Mesodermal cell (in vitro differentiated cells): ENCODE measurements around the gene LITAFD.

ENCODE experiments used
- H3K27ac ChIP-seq: 2 replicates; pipeline ENCODE4 v1.7.0; 2013; ENCODE audit warnings: mild to moderate bottlenecking, low read depth, low read length, moderate library complexity; ENCODE audit not compliant: severe bottlenecking
- H3K36me3 ChIP-seq: 2 replicates; pipeline ENCODE4 v1.7.1; 2013; ENCODE audit warnings: mild to moderate bottlenecking, low read length, moderate library complexity; ENCODE audit not compliant: control insufficient read depth, insufficient read depth
- H3K4me1 ChIP-seq: one replicate; pipeline ENCODE4 v1.7.1; 2013; ENCODE audit warnings: mild to moderate bottlenecking, low read length; ENCODE audit not compliant: insufficient read depth, control insufficient read depth, poor library complexity, severe bottlenecking
- H3K4me3 ChIP-seq: 2 replicates; pipeline ENCODE4 v1.7.0; 2013; ENCODE audit warnings: low read length, control low read depth, mild to moderate bottlenecking; ENCODE audit not compliant: insufficient read depth, poor library complexity, severe bottlenecking; ENCODE audit errors: extremely low read depth
- H3K9me3 ChIP-seq: 2 replicates; pipeline ENCODE4 v1.7.1; 2013; ENCODE audit warnings: mild to moderate bottlenecking, low read length, moderate library complexity; ENCODE audit not compliant: control insufficient read depth
- WGBS, 2 experiments: methylation state at CpG; one replicate each; pipeline ENCODE4 v1.1.5; 2013; ENCODE audit warnings: missing lambda C conversion rate in 2 of 2; ENCODE audit not compliant: insufficient coverage in 2 of 2; 5-methylcytosine and 5-hydroxymethylcytosine counted together

The LITAFD gene

DNA sequence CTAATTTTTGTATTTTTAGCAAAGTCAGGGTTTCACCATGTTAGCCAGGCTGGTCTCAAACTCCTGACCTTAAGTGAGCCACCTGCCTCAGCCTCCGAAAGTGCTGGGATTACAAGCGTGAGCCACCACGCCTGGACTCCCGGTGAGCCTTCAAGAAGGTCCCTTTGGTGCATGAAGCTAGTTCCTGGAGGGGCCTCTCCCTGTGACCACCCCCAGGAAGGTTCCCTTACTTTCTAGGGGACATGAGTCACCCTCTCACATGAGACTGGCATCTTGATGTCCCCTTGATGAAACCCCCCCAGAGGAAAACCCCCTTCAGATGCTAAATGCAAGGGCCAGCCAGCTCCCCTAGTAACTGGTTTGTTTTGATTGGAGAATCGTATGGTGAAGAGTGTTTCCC lies 26.2 kb upstream of the LITAFD start:
- peaks cover 82% of the 10 kb centered on the region for H3K36me3 ChIP-seq
- 72 to 97% methylated on average over 3 to 4 of the region's 5 CpGs for WGBS, 2 experiments
- H3K27ac ChIP-seq, result no peak overlapping the region
- peaks cover 9% of the 10 kb centered on the region for H3K4me1 ChIP-seq
- no peaks in the 10 kb centered on the region for H3K9me3 ChIP-seq
- no peak overlapping the region for H3K4me3 ChIP-seq

DNA sequence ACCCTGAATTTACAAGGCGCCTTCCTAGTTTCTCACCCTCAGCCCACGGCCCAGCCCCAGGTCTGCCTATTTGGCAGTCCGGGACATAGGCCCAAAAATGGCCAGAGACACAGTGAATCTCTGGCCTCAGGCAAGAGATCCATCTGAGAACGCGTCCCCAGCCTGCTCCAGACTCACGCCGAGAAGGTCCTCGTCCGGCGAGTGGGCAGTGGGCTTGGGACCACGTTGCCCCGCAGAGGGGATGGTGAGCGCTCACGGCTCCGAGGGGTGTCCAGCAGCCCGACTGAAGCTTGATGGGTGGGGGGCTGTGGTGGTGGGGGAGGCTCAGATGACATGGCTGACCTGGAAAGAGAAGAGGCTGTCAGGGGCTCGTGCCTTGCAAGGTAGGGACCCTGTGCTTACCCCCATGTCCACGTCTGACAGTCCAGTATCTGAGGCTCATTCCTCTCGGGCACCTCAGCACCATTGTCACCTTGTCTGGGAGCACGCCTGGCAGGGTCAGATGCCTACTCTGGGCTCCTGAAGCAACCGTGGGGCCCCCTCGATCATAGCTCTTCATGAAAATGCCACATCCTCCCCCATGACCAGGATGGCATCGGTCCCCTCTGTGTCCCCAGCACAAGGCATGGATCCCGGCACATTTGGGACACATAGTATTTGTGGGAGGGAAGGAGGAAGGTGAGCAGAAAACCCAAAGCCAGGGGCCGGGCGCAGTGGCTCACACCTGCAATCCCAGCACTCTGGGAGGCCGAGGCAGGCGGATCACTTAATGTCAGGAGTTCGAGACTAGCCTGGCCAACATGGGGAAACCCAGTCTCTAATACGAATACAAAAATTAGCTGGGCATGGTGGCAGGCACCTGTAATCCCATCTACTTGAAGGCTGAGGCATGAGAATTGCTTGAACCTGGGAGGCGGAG lies 22.9 kb upstream of the LITAFD start:
- WGBS, 2 experiments, result 96 to 97% methylated on average over 28 to 29 of the region's 31 CpGs
- Histone ChIP-seq H3K4me3 (no peak overlapping the region), H3K4me1 (peaks cover 24% of the 10 kb centered on the region), H3K27ac (no peak overlapping the region), H3K36me3 (peaks cover 62% of the 10 kb centered on the region), H3K9me3 (no peaks in the 10 kb centered on the region)

DNA sequence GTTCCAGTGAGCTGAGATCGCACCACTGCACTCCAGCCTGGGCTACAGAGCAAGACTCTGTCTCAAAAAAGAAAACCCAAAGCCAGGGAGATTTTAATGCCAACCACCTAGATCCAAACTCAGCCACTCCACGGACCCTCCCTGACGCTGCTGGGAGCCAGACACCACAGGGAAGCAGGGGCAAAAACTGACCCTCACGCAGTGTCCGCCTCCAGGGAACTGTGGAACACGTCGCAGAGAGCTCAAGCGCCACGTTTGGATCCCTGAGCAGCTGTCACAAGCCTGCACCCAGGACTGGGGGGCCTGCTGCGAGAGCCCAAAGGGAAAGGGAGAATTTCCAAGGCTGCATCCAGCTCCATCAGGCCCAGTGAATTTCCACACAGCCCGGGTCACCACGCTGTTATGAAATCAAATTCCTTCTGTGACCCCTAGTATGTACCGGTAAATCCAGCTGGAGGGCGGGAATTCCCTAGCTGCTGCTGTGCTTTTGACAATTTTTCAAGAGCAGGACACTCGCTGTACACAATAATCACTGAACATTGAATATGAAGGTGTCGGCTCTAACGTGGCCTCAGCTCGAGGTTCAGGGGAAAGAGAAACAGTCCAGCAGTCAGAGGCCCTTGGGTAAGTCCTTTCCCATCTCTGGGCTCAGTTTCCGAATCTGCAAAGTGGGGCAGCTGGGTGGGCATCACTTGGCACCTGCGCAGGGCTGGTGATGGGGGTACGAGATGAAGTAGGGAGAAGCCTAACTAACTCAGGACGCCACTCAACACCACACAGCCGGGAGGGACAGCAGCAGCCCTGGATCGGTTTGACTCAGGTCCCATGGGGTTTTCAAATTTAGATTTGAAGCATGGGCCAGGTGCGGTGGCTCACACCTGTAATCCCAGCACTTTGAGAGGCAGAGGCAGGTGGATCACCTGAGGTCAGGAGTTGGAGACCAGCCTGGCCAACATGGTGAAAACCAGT lies 22.0 kb upstream of the LITAFD start:
- Histone ChIP-seq H3K36me3 (peaks cover 54% of the 10 kb centered on the region), H3K4me1 (peaks cover 33% of the 10 kb centered on the region), H3K4me3 (no peak overlapping the region), H3K9me3 (no peaks in the 10 kb centered on the region), H3K27ac (no peak overlapping the region)
- 86 to 90% methylated on average over 19 to 25 of the region's 25 CpGs for WGBS, 2 experiments

DNA sequence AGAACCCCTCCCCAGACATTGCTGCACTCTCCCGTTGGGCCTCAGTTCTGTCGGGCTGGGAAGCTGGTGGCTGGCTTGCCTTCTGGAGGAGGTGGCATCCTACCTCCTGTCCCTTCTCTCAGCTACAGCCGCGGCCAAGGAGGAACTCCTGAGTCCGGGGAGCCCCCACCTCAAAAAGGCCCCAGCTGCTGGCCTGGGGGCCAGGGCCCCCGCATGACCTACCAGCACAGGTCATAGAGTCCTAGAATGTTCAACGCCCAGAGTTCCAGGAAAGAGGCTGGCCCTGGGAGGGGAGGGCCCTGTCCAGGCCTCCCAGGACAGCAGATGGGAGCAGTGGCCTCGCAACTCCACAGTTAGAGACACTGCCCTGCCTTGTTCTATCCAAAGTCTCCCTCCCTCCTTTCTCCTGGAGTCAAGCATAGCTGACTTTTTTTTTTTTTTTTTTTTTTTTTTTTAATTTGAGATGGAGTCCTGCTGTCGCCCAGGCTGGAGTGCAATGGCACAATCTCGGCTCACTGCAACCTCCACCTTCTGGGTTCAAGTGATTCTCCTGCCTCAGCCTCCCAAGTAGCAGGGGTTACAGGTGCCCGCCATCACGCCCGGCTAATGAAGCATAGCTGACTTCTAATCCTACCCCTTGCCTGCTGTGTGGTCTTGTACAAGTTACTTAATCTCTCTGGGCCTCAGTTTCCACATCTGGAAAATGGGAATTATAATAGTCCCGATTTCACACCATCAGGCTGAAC lies 20.4 kb upstream of the LITAFD start:
- peaks cover 36% of the 10 kb centered on the region for H3K4me1 ChIP-seq
- H3K36me3 ChIP-seq, result peaks cover 41% of the 10 kb centered on the region
- no peaks in the 10 kb centered on the region for H3K9me3 ChIP-seq
- H3K27ac ChIP-seq, result no peak overlapping the region
- H3K4me3 ChIP-seq, result no peak overlapping the region
- WGBS, 2 experiments, result 95 to 96% methylated on average over 7 to 8 of the region's 14 CpGs

DNA sequence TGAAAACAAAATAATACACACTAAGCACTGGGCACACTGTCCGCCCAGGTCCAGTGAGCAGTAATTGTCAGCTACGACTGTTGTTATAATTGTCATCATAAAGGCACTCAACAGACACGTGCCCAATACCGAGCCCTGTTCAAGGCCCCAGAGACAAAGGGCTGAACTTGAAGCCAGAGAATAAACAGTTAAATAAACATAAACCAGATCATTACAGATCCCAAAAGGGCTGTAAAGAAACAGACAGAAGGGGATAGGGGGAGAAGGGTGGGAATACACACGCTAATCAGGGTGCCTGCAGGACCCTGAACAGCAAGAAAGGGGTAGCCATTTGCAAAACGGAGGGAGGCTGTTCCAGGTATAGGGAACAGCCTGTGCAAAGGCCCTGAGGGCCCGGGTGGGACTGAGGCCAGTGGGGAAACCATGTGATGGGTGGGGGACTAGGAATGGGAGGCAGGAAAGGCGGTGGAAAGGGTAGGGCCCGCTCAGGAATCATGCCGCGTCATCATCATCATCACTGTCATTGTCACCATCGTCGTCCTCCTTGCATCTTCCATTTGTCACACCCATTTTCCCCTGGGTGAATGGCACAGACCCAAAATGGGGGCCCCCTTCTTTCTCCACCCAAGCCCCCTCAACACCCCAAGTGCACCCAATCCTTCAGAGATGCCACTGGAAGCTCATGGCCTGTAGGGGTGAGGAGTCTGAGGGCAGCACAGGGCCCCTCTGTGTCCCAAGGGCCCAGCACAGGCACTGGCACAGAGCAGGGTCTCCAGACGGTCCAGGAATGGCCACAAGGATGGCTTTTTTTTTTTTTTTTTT lies 19.6 kb upstream of the LITAFD start:
- H3K36me3 ChIP-seq, result peaks cover 38% of the 10 kb centered on the region
- H3K27ac ChIP-seq, result no peak overlapping the region
- H3K4me1 ChIP-seq, result peaks cover 34% of the 10 kb centered on the region
- no peaks in the 10 kb centered on the region for H3K9me3 ChIP-seq
- H3K4me3 ChIP-seq, result no peak overlapping the region
- WGBS, 2 experiments, result 82 to 86% methylated on average over 9 to 10 of the region's 14 CpGs

DNA sequence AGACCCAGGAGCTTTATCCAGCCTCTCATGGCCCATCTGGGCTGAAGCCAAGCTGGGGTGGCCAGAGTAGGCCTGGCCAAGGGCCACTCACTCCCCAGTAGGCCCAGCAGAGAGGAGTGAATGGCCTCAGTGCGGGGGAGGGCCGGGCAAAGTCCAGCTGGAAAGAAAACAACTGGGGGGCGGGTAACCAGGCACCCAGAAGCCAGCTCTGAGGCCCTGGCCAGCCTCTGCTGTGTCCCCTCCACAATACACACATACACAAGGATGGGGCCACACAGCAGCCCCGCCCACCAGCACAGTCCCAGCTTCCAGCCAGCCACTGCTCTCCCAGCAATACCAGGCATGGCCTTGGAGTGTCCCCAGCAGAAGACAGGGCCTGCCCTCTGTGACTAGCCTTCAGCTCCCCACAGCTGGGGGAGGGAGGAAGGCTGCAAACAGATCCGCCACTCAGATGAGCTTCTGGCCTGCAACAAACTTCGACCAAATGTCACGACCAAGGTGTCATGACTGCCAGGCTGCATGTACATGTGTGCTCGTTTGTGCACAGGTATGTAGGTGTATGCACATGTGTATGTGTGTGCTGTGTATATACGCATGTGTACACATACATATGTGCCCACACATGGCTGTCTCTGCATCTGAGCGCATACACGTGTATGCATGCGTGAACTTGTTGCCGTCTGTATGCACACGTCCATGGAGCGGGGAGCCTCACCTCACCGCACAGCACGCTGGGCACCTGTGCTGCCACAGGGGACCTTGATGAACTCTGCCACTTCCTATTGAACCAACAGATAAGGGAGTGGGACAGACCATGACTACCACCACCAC lies 18.3 kb upstream of the LITAFD start:
- Histone ChIP-seq H3K27ac (peak overlapping the region; percentile 50), H3K36me3 (peaks cover 25% of the 10 kb centered on the region)
- WGBS, 2 experiments, result 90% methylated on average over 14 of the region's 17 CpGs

DNA sequence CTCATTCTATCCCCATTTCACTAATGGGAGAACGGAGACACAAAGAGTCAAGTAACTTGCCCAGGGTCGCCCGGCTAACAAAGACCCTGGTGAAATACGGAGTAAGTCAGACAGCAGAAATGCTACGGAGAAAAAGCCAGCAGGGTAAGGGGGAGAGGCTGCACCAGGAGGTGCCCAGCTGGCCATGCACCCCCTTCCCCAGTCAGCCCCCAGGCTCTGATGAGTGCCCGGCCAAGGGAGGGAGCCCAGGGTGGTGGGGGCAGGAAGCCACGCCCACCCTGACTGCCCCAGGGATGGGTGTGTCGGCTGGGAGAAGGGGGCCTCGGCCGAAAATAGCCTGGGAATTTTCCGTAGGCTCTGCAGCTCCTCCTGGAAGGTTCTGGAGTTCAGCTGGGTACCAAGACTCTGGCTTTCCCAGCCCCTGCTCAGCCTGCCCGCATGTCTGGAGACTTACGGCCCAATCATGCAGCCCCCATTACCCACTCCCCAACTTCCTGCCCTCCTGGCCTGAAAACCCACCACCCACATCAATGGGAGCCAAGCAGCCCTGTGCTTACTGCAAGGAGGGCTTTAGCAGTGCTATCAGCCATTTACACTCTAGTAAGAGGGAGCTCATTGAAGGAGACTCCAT lies 17.6 kb upstream of the LITAFD start:
- WGBS, 2 experiments, result 61 to 62% methylated on average over 11 to 13 of the region's 13 CpGs
- no peaks in the 10 kb centered on the region for H3K9me3 ChIP-seq
- H3K4me1 ChIP-seq, result peaks cover 34% of the 10 kb centered on the region
- H3K36me3 ChIP-seq, result peaks cover 18% of the 10 kb centered on the region
- no peak overlapping the region for H3K4me3 ChIP-seq
- H3K27ac ChIP-seq, result peak overlapping the region; percentile 50

More for the DNA sequence above, 18.3 kb upstream of the LITAFD start:
- Histone ChIP-seq H3K4me3 (no peak overlapping the region), H3K9me3 (no peaks in the 10 kb centered on the region), H3K4me1 (peaks cover 34% of the 10 kb centered on the region)

DNA sequence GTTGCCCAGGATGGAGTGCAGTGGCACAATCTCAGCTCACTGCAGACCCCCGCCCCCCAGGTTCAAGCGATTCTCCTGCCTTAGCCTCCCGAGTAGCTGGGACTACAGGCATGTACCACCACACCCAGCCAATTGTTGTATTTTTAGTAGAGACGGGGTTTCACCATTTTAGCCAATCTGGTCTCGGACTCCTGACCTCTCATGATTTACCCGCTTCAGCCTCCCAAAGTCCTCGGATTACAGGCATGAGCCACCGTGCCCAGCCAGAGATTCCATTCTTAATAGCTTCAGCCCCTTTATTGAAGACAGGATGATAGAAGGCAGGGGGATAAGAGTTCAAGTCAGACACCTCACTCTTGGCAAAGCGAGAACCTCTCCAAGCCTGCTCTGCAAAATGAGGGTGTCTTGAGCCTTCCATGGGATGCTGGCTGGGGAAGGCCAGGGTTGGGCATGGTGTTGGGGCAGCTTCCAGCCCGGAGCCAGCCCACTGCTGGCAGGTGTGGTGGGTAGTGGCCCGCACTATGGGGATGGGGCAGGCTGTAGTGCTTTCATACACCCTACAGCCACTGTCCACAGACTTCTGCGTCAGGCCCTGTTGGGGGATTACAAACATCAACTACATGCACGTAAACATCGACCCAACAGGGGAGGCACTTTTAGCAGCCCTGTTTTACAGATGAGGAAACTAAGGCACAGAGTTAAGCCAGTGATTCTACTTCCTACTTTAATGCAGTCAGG lies 16.8 kb upstream of the LITAFD start:
- peaks cover 36% of the 10 kb centered on the region for H3K4me1 ChIP-seq
- 89 to 92% methylated on average over 11 to 12 of the region's 14 CpGs for WGBS, 2 experiments

More for the DNA sequence above, 16.8 kb upstream of the LITAFD start:
- no peaks in the 10 kb centered on the region for H3K9me3 ChIP-seq
- H3K27ac ChIP-seq, result peak overlapping the region; percentile 50
- peaks cover 13% of the 10 kb centered on the region for H3K36me3 ChIP-seq
- no peak overlapping the region for H3K4me3 ChIP-seq
